HUES6 (cell line): ENCODE results near the gene METTL13.

Experiments used
- H3K27ac ChIP-seq: 2 replicates; pipeline ENCODE4 v1.7.0; 2013; ENCODE audit warnings: low read depth, mild to moderate bottlenecking, low read length, inconsistent platforms
- H3K27me3 ChIP-seq: 2 replicates; pipeline ENCODE4 v1.6.1; 2013; ENCODE audit warnings: low read length; ENCODE audit not compliant: control insufficient read depth, insufficient read depth
- H3K36me3 ChIP-seq: 2 replicates; pipeline ENCODE4 v1.6.1; 2013; ENCODE audit warnings: low read length; ENCODE audit not compliant: control insufficient read depth, insufficient read depth
- H3K4me1 ChIP-seq: 2 replicates; pipeline ENCODE4 v1.6.1; 2013; ENCODE audit warnings: low read length; ENCODE audit not compliant: control insufficient read depth, insufficient read depth
- H3K4me3 ChIP-seq: 2 replicates; pipeline ENCODE4 v1.5.1; 2013; ENCODE audit warnings: low read depth, low read length
- H3K9ac ChIP-seq: one replicate; pipeline ENCODE4 v1.6.1; 2013; ENCODE audit warnings: mild to moderate bottlenecking, low read length
- H3K9me3 ChIP-seq: 2 replicates; pipeline ENCODE4 v1.6.1; 2013; ENCODE audit warnings: low read depth, low read length; ENCODE audit not compliant: control insufficient read depth, insufficient read depth

METTL13 gene

DNA sequence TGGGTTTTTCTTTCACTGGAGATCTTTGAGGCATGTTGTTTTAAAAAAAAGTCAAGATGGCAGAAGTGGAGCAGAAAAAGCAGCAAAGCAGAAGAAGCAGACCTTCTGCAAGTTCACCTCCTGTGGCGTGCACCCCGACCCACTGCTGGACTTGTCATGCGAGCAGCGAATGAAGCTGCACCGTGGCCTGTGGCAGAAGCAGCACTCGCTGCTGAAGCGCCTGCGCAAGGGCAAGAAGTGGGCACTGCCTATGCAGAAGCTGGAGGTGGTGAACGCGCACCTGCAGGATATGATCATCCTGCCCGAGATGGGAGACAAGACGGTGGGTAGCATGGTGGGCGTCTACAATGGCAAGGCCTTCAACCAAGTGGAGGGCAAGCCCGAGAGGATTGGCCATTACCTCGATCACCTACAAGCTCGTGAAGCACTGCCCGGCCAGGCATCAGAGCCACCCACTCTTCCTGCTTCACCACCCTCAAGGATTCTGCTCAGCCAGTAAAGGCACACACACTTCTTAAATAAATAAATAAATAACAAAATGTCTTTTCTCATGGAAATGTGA is 22.1 kb downstream of the METTL13 start:
- no peak overlapping the region for H3K4me3 ChIP-seq
- no peaks in the 10 kb centered on the region for H3K27me3 ChIP-seq
- no peak overlapping the region for H3K27ac ChIP-seq
- H3K9me3 ChIP-seq = no peaks in the 10 kb centered on the region
- peaks cover 3% of the 10 kb centered on the region for H3K4me1 ChIP-seq
- H3K36me3 ChIP-seq = no peaks in the 10 kb centered on the region
- no peak overlapping the region for H3K9ac ChIP-seq

DNA sequence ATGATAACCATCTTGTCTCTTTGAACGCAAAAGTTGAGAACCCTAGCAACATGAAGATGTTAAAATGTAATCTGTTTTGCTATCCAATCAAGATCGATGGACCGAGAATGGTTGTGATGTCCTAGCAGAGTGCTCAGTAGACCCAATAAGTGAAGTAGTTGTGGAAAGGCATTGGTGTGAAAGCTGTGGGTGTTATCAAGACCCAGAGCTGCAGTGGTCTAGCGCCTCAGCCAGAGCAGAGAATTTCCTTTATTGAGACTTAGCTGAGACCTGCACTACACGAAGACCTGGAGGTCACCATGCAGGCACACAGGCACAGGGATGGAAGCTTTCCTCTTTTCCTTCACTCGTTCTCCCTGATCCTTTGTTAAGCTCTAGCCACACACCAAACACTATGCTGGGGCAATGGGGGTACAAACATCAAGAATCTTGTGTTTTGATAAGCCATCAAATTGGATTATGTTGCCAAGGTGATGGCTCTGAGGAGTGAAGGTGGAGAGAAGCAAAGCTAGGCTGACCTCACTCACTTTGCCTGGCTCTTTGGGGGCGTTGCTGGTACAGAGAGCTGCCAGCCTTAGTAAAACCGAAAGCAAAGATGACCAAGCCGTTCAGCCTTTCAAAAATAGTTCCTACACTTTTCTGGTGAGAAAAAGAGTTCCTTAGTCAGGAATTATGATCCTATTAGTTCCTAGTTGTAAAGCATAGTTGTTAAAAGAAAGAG is 24.1 kb downstream of the METTL13 start:
- Histone ChIP-seq H3K4me3 (no peak overlapping the region), H3K4me1 (peaks cover 3% of the 10 kb centered on the region), H3K27ac (no peak overlapping the region), H3K27me3 (no peaks in the 10 kb centered on the region), H3K9me3 (no peaks in the 10 kb centered on the region), H3K9ac (no peak overlapping the region), H3K36me3 (no peaks in the 10 kb centered on the region)

- Histone ChIP-seq H3K27ac (no peak overlapping the region), H3K27me3 (no peaks in the 10 kb centered on the region), H3K4me1 (no peaks in the 10 kb centered on the region), H3K36me3 (no peaks in the 10 kb centered on the region), H3K4me3 (no peak overlapping the region), H3K9me3 (no peaks in the 10 kb centered on the region), H3K9ac (no peak overlapping the region)
Measured at GRCh38 chr1:171807556-171807955, 26.1 kb downstream of the METTL13 start.

GRCh38 chr1:171809834-171810233 is 28.4 kb downstream of the METTL13 start:
- no peaks in the 10 kb centered on the region for H3K4me1 ChIP-seq
- H3K9me3 ChIP-seq = no peaks in the 10 kb centered on the region
- no peak overlapping the region for H3K27ac ChIP-seq
- no peak overlapping the region for H3K4me3 ChIP-seq
- H3K9ac ChIP-seq = no peak overlapping the region
- H3K27me3 ChIP-seq = no peaks in the 10 kb centered on the region
- no peaks in the 10 kb centered on the region for H3K36me3 ChIP-seq

GRCh38 chr1:171811672-171812071 is 30.2 kb downstream of the METTL13 start:
- Histone ChIP-seq H3K9ac (no peak overlapping the region), H3K4me1 (peaks cover 1% of the 10 kb centered on the region; the same call in 1 of the 2 replicates), H3K27ac (no peak overlapping the region), H3K36me3 (no peaks in the 10 kb centered on the region), H3K9me3 (no peaks in the 10 kb centered on the region), H3K27me3 (no peaks in the 10 kb centered on the region), H3K4me3 (no peak overlapping the region)

DNA sequence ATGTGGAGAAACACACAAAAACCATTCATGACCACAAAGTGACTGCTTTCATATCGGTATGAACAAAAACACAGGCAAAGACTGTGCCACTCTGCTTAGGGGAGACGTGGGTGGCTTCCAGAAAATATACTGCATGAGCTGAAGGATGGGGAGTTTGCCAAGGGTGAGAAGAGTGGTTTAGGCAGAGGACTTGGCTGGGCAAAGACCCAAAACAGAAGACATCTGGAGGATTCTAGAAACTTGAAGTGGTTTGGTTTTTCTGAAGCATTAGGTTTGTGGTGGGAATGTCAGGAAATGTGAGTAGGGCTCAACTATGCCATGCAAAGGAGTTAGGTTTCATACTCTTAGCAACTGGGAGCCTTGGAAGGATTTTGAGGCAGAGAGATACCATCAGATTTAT is 33.2 kb downstream of the METTL13 start:
- Histone ChIP-seq H3K9me3 (no peaks in the 10 kb centered on the region), H3K36me3 (no peaks in the 10 kb centered on the region), H3K4me1 (peaks cover 21% of the 10 kb centered on the region), H3K4me3 (no peak overlapping the region), H3K9ac (no peak overlapping the region), H3K27ac (no peak overlapping the region), H3K27me3 (no peaks in the 10 kb centered on the region)

DNA sequence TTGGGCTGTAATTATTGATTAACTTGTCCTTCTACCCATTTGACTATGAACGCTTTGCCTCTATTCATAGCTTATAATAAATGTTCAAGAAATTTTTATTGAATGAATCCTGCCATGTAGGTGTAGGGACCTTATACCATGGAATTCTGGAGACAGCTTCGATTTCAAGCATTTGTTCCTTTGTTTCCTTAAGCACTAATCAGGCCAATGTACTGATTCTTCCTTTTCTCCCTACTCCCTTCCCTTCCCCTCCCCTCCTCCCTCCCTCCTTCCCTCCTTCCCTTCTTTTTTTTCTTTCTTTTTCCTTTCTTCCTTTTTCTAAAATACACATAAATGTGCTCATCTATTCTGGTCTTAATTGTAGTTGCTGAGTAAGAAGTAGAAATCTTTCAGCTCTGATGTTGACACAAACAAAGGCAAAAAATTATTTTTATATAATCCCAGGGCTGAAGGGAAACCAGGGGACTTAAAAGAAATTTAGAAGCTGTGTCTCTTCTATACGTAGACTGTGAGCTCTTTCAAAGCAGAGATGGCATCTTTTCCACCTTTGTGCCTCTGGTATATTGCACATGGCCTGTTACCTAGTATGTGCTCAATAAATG is 34.9 kb downstream of the METTL13 start:
- peaks cover 21% of the 10 kb centered on the region for H3K4me1 ChIP-seq
- no peak overlapping the region for H3K27ac ChIP-seq
- no peaks in the 10 kb centered on the region for H3K27me3 ChIP-seq
- H3K4me3 ChIP-seq = no peak overlapping the region
- no peaks in the 10 kb centered on the region for H3K9me3 ChIP-seq
- H3K9ac ChIP-seq = no peak overlapping the region
- H3K36me3 ChIP-seq = no peaks in the 10 kb centered on the region

DNA sequence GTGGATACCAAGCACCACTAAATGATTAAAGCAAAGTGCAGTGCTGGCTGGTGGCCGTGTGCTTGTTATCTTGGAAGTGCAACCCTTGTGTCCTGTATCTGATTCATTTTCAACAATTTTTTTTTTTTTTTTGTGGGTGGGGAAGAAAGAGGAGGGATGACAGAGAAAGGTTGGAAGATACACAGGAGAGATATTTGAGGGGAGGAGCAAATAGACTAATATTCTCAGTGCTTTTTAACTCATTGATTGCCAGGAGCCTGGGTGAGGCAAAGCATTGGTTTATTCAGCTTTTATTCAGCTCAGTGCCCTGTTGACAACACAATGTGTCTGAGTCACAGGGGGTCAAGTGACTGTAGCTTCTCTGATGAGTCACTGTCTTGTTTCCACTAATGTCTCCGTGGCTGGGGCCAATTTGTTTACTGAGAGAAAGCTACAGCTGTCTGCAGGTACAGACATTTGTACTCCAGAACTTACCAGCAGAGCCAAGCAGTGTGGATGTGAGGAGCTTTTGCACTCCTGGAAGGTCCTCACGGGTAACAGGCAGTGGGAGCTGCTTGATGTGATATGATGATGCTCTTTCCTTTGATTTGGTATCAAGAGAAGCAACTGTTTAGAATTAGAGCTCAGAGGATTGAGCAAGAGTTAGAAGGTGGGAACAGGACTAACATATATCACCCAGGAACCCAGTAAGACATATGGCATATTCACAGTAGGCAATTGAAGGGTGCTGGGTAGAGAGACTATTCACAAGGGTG is 36.2 kb downstream of the METTL13 start:
- H3K4me3 ChIP-seq = peak overlapping the region; percentile 19; the same call in 1 of the 2 replicates
- H3K36me3 ChIP-seq = no peaks in the 10 kb centered on the region
- H3K27ac ChIP-seq = peak overlapping the region; percentile 79; the same call in 1 of the 2 replicates

GRCh38 chr1:171819946-171820345 is 38.5 kb downstream of the METTL13 start:
- Histone ChIP-seq H3K9me3 (no peaks in the 10 kb centered on the region), H3K36me3 (no peaks in the 10 kb centered on the region)

More for the DNA sequence above, 36.2 kb downstream of the METTL13 start:
- Histone ChIP-seq H3K4me1 (peaks cover 21% of the 10 kb centered on the region), H3K9me3 (no peaks in the 10 kb centered on the region), H3K27me3 (no peaks in the 10 kb centered on the region), H3K9ac (peak overlapping the region; percentile 41)

DNA sequence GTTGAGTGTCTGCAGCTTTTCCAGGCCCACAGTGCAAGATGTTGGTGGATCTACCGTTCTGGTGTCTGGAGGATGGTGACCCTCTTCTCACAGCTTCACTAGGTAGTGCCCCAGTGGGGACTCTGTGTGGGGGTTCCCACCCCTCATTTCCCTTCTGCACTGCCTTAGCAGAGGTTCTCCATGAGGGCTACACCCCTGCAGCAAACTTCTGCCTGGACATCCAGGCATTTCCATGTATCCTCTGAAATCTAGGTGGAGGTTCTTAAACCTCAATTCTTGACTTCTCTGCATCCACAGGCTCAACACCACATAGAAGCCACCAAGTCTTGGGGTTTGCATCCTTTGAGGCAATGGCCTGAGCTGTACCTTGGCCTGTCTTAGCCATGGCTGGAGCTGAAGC is 45.5 kb downstream of the METTL13 start:
- Histone ChIP-seq H3K36me3 (no peaks in the 10 kb centered on the region), H3K4me1 (no peaks in the 10 kb centered on the region), H3K27me3 (no peaks in the 10 kb centered on the region), H3K27ac (no peak overlapping the region), H3K9me3 (peaks cover 27% of the 10 kb centered on the region), H3K9ac (no peak overlapping the region), H3K4me3 (no peak overlapping the region)

More at GRCh38 chr1:171819946-171820345, 38.5 kb downstream of the METTL13 start:
- Histone ChIP-seq H3K9ac (no peak overlapping the region), H3K4me1 (peaks cover 21% of the 10 kb centered on the region), H3K27me3 (no peaks in the 10 kb centered on the region), H3K4me3 (no peak overlapping the region), H3K27ac (no peak overlapping the region)

DNA sequence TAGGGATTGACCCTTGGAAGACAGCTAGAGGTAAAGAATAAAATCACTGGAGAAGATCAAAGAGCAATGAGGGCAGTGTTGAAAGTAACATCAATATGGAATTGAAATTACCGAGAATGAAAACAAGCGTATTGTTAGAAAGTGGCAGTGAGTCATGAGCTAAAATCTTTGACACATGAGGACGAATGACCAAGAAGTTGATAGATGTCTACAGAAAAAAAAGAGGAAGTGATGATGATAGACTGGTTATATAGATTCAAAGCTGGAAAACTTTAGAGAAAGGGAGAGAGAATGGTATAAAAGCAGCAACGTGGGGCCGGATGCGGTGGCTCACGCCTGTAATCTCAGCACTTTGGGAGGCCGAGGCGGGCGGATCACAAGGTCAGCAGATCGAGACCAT is 47.3 kb downstream of the METTL13 start:
- Histone ChIP-seq H3K9me3 (peaks cover 27% of the 10 kb centered on the region), H3K27ac (no peak overlapping the region), H3K4me1 (no peaks in the 10 kb centered on the region), H3K4me3 (no peak overlapping the region), H3K27me3 (no peaks in the 10 kb centered on the region), H3K36me3 (no peaks in the 10 kb centered on the region), H3K9ac (no peak overlapping the region)
